Measurements from ENCODE around the gene CSRNP3. TPM values are rescaled to one million over a fixed set of nuclear protein-coding genes. Genes with fewer than 3 reads are reported as not detected.

CSRNP3 gene
- total RNA-seq, 2 donors from 2014 or later = 1.8 to 2.7 TPM

DNA sequence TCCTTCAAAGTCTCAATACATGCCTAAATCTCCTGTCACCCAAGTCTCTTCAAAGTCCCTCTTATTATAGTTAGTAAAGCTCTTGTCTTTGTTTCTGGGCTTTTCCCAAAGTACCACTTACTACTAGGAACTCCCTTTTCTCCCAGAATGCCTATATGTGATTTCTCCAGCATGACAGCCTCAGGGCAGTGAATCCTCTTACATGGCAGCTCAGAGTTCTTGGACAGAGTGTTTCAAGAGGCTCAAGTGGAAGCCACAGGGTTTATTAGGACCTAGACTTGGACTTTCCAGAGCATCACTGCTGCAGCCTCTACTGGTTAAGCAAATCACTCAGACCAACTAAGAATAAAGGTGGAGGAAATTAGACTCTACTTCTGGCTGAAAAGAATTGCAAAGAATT is 98.9 kb downstream of the CSRNP3 start:
- Histone ChIP-seq H3K4me3 (no peak overlapping the region), H3K4me1 (ENCODE audit: control insufficient read depth in 1 of 2, low read depth in 2 of 2) (no peaks in the 10 kb centered on the region), H3K27ac (no peak overlapping the region), H3K9me3 (no peaks in the 10 kb centered on the region), H3K36me3 (no peaks in the 10 kb centered on the region), H3K27me3 (replicated peaks; ENCODE audit: insufficient read depth) (no peaks in the 10 kb centered on the region)
- TF ChIP-seq, protein P1, sequence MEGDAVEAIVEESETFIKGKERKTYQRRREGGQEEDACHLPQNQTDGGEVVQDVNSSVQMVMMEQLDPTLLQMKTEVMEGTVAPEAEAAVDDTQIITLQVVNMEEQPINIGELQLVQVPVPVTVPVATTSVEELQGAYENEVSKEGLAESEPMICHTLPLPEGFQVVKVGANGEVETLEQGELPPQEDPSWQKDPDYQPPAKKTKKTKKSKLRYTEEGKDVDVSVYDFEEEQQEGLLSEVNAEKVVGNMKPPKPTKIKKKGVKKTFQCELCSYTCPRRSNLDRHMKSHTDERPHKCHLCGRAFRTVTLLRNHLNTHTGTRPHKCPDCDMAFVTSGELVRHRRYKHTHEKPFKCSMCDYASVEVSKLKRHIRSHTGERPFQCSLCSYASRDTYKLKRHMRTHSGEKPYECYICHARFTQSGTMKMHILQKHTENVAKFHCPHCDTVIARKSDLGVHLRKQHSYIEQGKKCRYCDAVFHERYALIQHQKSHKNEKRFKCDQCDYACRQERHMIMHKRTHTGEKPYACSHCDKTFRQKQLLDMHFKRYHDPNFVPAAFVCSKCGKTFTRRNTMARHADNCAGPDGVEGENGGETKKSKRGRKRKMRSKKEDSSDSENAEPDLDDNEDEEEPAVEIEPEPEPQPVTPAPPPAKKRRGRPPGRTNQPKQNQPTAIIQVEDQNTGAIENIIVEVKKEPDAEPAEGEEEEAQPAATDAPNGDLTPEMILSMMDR (IDR thresholded peaks at IDR 0.05) = no peak
- no peak for ATAC-seq (ENCODE audit: insufficient number of reproducible peaks, low FRiP score, low read depth)
- no peak for DNase-seq (ENCODE audit: low spot score)

DNA sequence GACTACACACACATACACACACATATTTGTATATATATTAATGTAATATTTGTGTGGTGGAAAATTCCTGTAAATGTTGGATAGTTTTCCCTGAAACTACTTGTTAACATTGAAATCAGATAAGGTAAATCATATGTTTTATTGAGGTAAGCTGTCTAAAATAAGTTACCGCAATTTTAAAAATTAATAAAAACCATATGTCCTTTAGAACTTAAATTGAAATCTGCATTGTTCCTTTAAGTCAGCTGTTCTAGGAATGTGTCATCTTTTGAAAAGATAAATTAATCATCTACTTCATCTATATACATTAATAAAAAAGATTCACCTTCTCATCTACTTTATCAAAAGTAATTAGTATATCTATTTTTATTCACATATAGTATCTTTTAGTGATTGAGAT is 102.0 kb downstream of the CSRNP3 start:
- Histone ChIP-seq H3K9me3 (no peaks in the 10 kb centered on the region), H3K36me3 (no peaks in the 10 kb centered on the region), H3K4me3 (no peak overlapping the region), H3K27me3 (replicated peaks; ENCODE audit: insufficient read depth) (no peaks in the 10 kb centered on the region), H3K27ac (no peak overlapping the region), H3K4me1 (ENCODE audit: control insufficient read depth in 1 of 2, low read depth in 2 of 2) (peaks cover 0 to 4% of the 10 kb centered on the region in 2 donors)
- no peak for DNase-seq (ENCODE audit: low spot score)
- TF ChIP-seq, protein P1 (IDR thresholded peaks at IDR 0.05) = no peak
- no peak for ATAC-seq (ENCODE audit: insufficient number of reproducible peaks, low FRiP score, low read depth)

DNA sequence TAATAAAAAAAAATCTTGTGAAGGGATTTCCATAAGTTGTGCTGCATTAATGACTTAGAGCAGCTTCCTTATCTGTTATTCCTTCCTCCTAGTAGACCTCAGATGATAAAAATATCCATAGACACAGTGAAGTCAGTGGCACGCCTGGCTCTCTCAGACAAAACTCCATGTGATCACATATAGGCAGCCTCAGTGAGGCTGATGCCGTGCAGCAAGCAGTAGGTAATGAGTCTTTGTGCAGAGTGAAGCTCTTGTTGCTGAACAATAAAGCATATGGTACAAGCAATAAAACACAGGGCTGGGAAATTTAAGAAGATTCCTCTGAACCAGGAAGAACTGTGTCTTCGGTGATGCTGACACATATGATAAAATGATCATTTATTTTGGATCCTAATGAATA is 102.7 kb downstream of the CSRNP3 start:
- TF ChIP-seq, protein P1 (IDR thresholded peaks at IDR 0.05) = no peak
- Histone ChIP-seq H3K4me1 (ENCODE audit: control insufficient read depth in 1 of 2, low read depth in 2 of 2) (peaks cover 0 to 4% of the 10 kb centered on the region in 2 donors), H3K9me3 (no peaks in the 10 kb centered on the region), H3K36me3 (no peaks in the 10 kb centered on the region), H3K4me3 (no peak overlapping the region), H3K27ac (no peak overlapping the region), H3K27me3 (replicated peaks; ENCODE audit: insufficient read depth) (no peaks in the 10 kb centered on the region)
- no peak for DNase-seq (ENCODE audit: low spot score)
- no peak for ATAC-seq (ENCODE audit: insufficient number of reproducible peaks, low FRiP score, low read depth)

DNA sequence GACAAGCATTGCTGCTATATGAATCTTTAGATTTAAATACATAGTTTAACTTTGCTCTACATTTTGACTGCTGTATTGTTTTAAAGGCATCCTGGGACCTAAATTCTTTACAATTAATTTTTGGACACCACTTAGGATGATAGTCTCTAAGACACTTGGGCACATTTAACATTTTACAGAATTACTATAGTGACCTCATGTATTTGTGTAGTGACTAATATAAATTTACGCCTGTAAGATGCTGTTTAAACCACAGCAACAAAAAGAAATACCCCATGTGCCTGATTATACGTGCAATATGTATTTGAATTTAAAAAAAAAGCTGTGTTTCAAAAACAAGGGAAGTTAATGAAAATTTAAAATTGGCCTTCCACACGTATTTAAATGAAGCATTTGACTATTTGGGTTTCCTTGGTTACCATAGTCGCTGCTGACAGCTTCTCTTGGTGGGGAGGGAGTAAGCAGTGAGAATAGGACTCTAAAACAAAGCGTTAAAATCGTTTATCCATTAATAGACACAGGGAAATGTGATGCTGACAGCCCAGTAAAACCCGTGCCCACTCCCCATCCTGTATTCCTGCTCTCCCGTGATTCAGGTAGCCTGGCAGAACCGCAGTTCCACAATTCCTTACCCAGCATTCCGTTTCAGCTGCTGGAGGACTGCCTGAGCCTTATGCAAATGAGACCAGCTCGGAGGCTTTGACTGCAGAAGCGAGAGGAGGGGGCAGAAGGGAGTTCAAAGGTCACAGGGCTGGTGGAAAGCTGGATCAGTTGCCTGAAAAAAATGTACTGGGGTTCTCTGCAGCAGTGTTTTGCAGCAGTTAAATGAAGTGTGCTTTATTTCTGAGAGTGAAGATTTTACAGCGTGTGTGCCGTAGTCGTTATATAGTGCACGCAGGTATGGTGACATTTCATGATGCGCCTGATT is 104.3 kb downstream of the CSRNP3 start:
- TF ChIP-seq, protein P1 (IDR thresholded peaks at IDR 0.05) = no peak
- no peaks in the 10 kb centered on the region for H3K9me3 ChIP-seq
- no peaks in the 10 kb centered on the region for H3K36me3 ChIP-seq
- ATAC-seq (ENCODE audit: insufficient number of reproducible peaks, low FRiP score, low read depth) (no peak), DNase-seq (ENCODE audit: low spot score) (no peak)
- peak overlapping the region; percentile 70 for H3K4me3 ChIP-seq
- H3K27ac ChIP-seq = no peak overlapping the region
- no peaks in the 10 kb centered on the region for H3K27me3 ChIP-seq (replicated peaks; ENCODE audit: insufficient read depth)
- H3K4me1 ChIP-seq (ENCODE audit: control insufficient read depth in 1 of 2, low read depth in 2 of 2) = peaks cover 0 to 4% of the 10 kb centered on the region in 2 donors

- DNase-seq (ENCODE audit: low spot score) (no peak), ATAC-seq (ENCODE audit: insufficient number of reproducible peaks, low FRiP score, low read depth) (no peak)
- Histone ChIP-seq H3K9me3 (no peaks in the 10 kb centered on the region), H3K4me1 (ENCODE audit: control insufficient read depth in 1 of 2, low read depth in 2 of 2) (peaks cover 0 to 4% of the 10 kb centered on the region in 2 donors), H3K27ac (no peak overlapping the region), H3K27me3 (replicated peaks; ENCODE audit: insufficient read depth) (no peaks in the 10 kb centered on the region), H3K4me3 (no peak overlapping the region), H3K36me3 (no peaks in the 10 kb centered on the region)
- TF ChIP-seq, protein P1 (IDR thresholded peaks at IDR 0.05) = no peak
Measured at GRCh38 chr2:165575044-165575615, 105.6 kb downstream of the CSRNP3 start.

Data from thoracic aorta (tissue), 2 donors.